Keratinocyte (primary cell): ENCODE data around the gene OTOA. TPM values are rescaled to one million over a fixed set of nuclear protein-coding genes. Genes with fewer than 3 reads are reported as not detected.

Experiments used
- DNase-seq: peaks from one replicate; pipeline ENCODE4 v3.0.0-alpha.2; 2011; ENCODE audit warnings: low read depth, missing footprints, low spot score
- FAIRE-seq: peaks from 2 replicates; lab custom pipeline; 2011; peaks lifted over from hg19 to GRCh38; lab: Jason Lieb, UNC
- H2AFZ ChIP-seq: 2 replicates; pipeline ENCODE4 v1.6.0; 2012; ENCODE audit warnings: low read length, control low read depth, inconsistent platforms; ENCODE audit not compliant: control insufficient read depth
- H3K27ac ChIP-seq: 2 replicates; pipeline ENCODE4 v1.5.1; 2011; ENCODE audit warnings: low read length; ENCODE audit not compliant: control insufficient read depth, insufficient read depth
- H3K27me3 ChIP-seq: 3 replicates; pipeline ENCODE4 v1.6.0; 2011; ENCODE audit warnings: low read length; ENCODE audit not compliant: control insufficient read depth, insufficient read depth; ENCODE audit errors: extremely low read depth
- H3K36me3 ChIP-seq, 2 experiments: 2 replicates in 1 of 2; 3 replicates in 1 of 2; pipeline ENCODE4 v1.5.1; 2011; ENCODE audit warnings: low read length in 2 of 2, mild to moderate bottlenecking in 1 of 2; ENCODE audit not compliant: control insufficient read depth in 2 of 2, insufficient read depth in 2 of 2; ENCODE audit errors: extremely low read depth in 1 of 2
- H3K4me1 ChIP-seq: 3 replicates; pipeline ENCODE4 v1.5.1; 2011; ENCODE audit warnings: low read length; ENCODE audit not compliant: control insufficient read depth, insufficient read depth; ENCODE audit errors: extremely low read depth
- H3K4me2 ChIP-seq: 3 replicates; pipeline ENCODE4 v1.6.0; 2011; ENCODE audit warnings: low read depth, low read length; ENCODE audit not compliant: control insufficient read depth, insufficient read depth; ENCODE audit errors: extremely low read depth
- H3K4me3 ChIP-seq, 3 experiments: fragments of 200-600 bp in 1 of 3; sonication (generic) in 1 of 3; 2 replicates in 2 of 3; 3 replicates in 1 of 3; pipeline ENCODE4 v1.5.1; 2011 to 2016; ENCODE audit warnings: low read length in 3 of 3, mild to moderate bottlenecking in 3 of 3, control low read depth in 2 of 3, inconsistent platforms in 1 of 3, low read depth in 1 of 3, mixed read lengths in 1 of 3, mixed run types in 1 of 3, moderate library complexity in 1 of 3; ENCODE audit not compliant: control insufficient read depth in 2 of 3, insufficient read depth in 2 of 3; ENCODE audit errors: extremely low read depth in 1 of 3
- H3K79me2 ChIP-seq: 2 replicates; pipeline ENCODE4 v1.6.0; 2012; ENCODE audit warnings: low read length; ENCODE audit not compliant: control insufficient read depth, insufficient read depth
- H3K9ac ChIP-seq: 3 replicates; pipeline ENCODE4 v1.6.0; 2011; ENCODE audit warnings: low read length; ENCODE audit not compliant: control insufficient read depth, insufficient read depth; ENCODE audit errors: extremely low read depth
- H3K9me1 ChIP-seq: 3 replicates; pipeline ENCODE4 v1.6.0; 2011; ENCODE audit warnings: low read length; ENCODE audit not compliant: control insufficient read depth, insufficient read depth; ENCODE audit errors: extremely low read depth
- H3K9me3 ChIP-seq: 2 replicates; pipeline ENCODE4 v1.5.1; 2012; ENCODE audit warnings: low read depth, low read length; ENCODE audit not compliant: control insufficient read depth
- H4K20me1 ChIP-seq: 3 replicates; pipeline ENCODE4 v1.6.0; 2011; ENCODE audit warnings: low read length; ENCODE audit not compliant: control insufficient read depth, insufficient read depth; ENCODE audit errors: extremely low read depth
- EZH2 ChIP-seq: IDR thresholded peaks from one replicate; pipeline ENCODE4 v1.6.1; 2012; ENCODE audit warnings: inconsistent platforms, mild to moderate bottlenecking, low read length, moderate library complexity
- dilution Hi-C: fragments of 300-500 bp; cut with MboI; formaldehyde crosslinking; loops from one replicate; pipeline ENCODE4 v1.7.0; 2020; ENCODE audit warnings: low sequenced_read_pairs; ENCODE audit not compliant: extremely low pct_ligation_motif_present
- polyA plus RNA-seq, 5 experiments: library from polyadenylated mRNA; depleted of rRNA in 3 of 5; stranded (reverse) in 3 of 5; stranded (forward) in 1 of 5; unstranded in 1 of 5; fragments of >200 nt; gene quantifications; 1 replicate in 1 of 5; 2 replicates in 3 of 5; 3 replicates in 1 of 5; pipeline versions ENCODE4 v1.2.1 to v1.2.3, GENCODE V29; 2011 to 2012; ENCODE audit warnings: missing spikeins in 2 of 5, low read depth in 1 of 5, low replicate concordance in 1 of 5
- TF ChIP-seq, protein P1 (sequence below), 3 experiments: IDR thresholded peaks in 1 of 3; conservative IDR thresholded peaks in 1 of 3; optimal IDR thresholded peaks in 1 of 3; 2 replicates in 2 of 3; 3 replicates in 1 of 3; pipeline versions ENCODE3 to v1.5.1; 2011; ENCODE audit warnings: low read length in 3 of 3, mild to moderate bottlenecking in 3 of 3, moderate library complexity in 2 of 3, control low read depth in 1 of 3, inconsistent platforms in 1 of 3; ENCODE audit not compliant: insufficient read depth in 2 of 3; ENCODE audit errors: extremely low read depth in 1 of 3

Gene OTOA
- polyA plus RNA-seq, 1 donor (not counting 4 experiments of a cell fraction or from before 2014, with no cell fraction given): not detected

DNA sequence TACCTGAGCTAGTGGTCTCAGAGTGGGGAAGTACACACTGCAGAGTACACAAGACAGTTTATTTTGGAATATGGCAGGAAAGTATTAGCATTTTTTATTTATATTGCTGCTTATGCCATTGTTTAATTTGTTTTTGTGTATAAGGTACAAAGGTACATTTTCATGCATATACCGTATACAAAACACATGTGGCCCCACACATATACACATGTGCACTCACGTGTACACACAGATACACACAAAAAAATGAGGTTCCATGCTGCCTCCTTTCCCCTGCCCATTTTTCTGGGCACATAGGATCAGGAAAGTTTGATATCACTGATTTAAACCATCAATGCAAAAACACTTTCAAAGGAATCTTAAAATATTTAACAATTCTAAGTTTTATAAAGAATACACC is 24.3 kb upstream of the OTOA start:
- H3K27ac ChIP-seq: peak overlapping the region; percentile 53
- no peaks in the 10 kb centered on the region for H3K27me3 ChIP-seq
- no peaks in the 10 kb centered on the region for H4K20me1 ChIP-seq
- FAIRE-seq: no peak
- H3K4me1 ChIP-seq: peaks cover 23% of the 10 kb centered on the region
- H3K4me2 ChIP-seq: no peak overlapping the region
- TF ChIP-seq, protein P1, sequence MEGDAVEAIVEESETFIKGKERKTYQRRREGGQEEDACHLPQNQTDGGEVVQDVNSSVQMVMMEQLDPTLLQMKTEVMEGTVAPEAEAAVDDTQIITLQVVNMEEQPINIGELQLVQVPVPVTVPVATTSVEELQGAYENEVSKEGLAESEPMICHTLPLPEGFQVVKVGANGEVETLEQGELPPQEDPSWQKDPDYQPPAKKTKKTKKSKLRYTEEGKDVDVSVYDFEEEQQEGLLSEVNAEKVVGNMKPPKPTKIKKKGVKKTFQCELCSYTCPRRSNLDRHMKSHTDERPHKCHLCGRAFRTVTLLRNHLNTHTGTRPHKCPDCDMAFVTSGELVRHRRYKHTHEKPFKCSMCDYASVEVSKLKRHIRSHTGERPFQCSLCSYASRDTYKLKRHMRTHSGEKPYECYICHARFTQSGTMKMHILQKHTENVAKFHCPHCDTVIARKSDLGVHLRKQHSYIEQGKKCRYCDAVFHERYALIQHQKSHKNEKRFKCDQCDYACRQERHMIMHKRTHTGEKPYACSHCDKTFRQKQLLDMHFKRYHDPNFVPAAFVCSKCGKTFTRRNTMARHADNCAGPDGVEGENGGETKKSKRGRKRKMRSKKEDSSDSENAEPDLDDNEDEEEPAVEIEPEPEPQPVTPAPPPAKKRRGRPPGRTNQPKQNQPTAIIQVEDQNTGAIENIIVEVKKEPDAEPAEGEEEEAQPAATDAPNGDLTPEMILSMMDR (optimal IDR thresholded peaks at IDR 0.05 in 1 of 3, IDR thresholded peaks at IDR 0.05 in 1 of 3, conservative IDR thresholded peaks at IDR 0.05 in 1 of 3; ENCODE audit: extremely low read depth in 1 of 3, insufficient read depth in 2 of 3, low read length in 3 of 3): no peak
- TF ChIP-seq EZH2: no peak
- H2AFZ ChIP-seq: no peak overlapping the region
- no peak overlapping the region for H3K4me3 ChIP-seq
- H3K79me2 ChIP-seq: peaks cover 7% of the 10 kb centered on the region
- no peaks in the 10 kb centered on the region for H3K36me3 ChIP-seq
- H3K9me3 ChIP-seq: no peaks in the 10 kb centered on the region
- DNase-seq: no peak
- dilution Hi-C loops: no loop called here
- no peak overlapping the region for H3K9ac ChIP-seq
- no peaks in the 10 kb centered on the region for H3K9me1 ChIP-seq

- FAIRE-seq (no peak), DNase-seq (no peak)
- no peak overlapping the region for H3K4me3 ChIP-seq
- H3K79me2 ChIP-seq: peaks cover 10% of the 10 kb centered on the region
- no peaks in the 10 kb centered on the region for H3K27me3 ChIP-seq
- TF ChIP-seq, protein P1 (optimal IDR thresholded peaks at IDR 0.05 in 1 of 3, IDR thresholded peaks at IDR 0.05 in 1 of 3, conservative IDR thresholded peaks at IDR 0.05 in 1 of 3; ENCODE audit: extremely low read depth in 1 of 3, insufficient read depth in 2 of 3, low read length in 3 of 3): no peak
- no peak for TF ChIP-seq EZH2
- no peak overlapping the region for H3K4me2 ChIP-seq
- no peaks in the 10 kb centered on the region for H3K9me3 ChIP-seq
- dilution Hi-C loops: no loop called here
- H3K4me1 ChIP-seq: peaks cover 23% of the 10 kb centered on the region
- no peaks in the 10 kb centered on the region for H3K9me1 ChIP-seq
- peaks cover 0 to 2% of the 10 kb centered on the region in 2 experiments for H3K36me3 ChIP-seq
- no peaks in the 10 kb centered on the region for H4K20me1 ChIP-seq
- H2AFZ ChIP-seq: no peak overlapping the region
- H3K27ac ChIP-seq: peak overlapping the region; percentile 13
- H3K9ac ChIP-seq: no peak overlapping the region
Observed at GRCh38 chr16:21641916-21642315, 21.9 kb upstream of the OTOA start.
